ENCODE results near the gene TBC1D1. TPM values are rescaled to one million over a fixed set of nuclear protein-coding genes. Genes with fewer than 3 reads are reported as not detected.

Gene TBC1D1
- total RNA-seq, 2 donors from 2014 or later, result 49.8 to 129 TPM

DNA sequence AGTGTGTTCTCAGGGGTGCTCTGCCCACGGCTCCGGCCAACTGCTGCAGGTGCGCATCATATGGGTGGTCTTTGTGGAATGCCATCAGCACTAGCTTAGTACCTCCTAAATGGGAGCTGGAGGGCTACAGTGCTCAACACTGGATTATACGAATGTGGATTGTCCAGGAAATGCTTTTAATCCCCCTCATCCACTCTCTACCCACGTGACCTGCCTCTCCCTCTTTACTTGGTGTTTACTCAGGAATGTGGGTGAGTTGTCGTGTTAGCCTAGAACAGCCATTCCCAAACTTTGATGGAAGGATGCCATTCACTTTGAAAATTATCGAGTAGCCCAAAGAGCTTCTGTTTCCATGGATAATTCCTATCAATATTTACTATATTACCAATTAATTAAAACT is 220.1 kb downstream of the TBC1D1 start:
- WGBS, result 99% methylated on average over 7 of the region's 7 CpGs
- H3K36me3 ChIP-seq, result no peaks in the 10 kb centered on the region

GRCh38 chr4:38111717-38112116 is 220.8 kb downstream of the TBC1D1 start:
- Histone ChIP-seq H3K4me1 (replicated peaks) (peaks cover 6% of the 10 kb centered on the region), H3K27ac (no peak overlapping the region), H3K36me3 (no peaks in the 10 kb centered on the region), H3K9me3 (no peaks in the 10 kb centered on the region), H3K27me3 (replicated peaks; ENCODE audit: insufficient read depth) (no peaks in the 10 kb centered on the region), H3K4me3 (no peak overlapping the region)
- WGBS, result 87% methylated on average over 4 of the region's 4 CpGs
- DNase-seq (ENCODE audit: low spot score), result no peak
- intact Hi-C loops (cut with DNase I), result no loop called here
- TF ChIP-seq POLR2A (IDR thresholded peaks at IDR 0.05) (no peak), POLR2AphosphoS5 (IDR thresholded peaks at IDR 0.05) (no peak)

More for the DNA sequence above, 220.1 kb downstream of the TBC1D1 start:
- H3K27ac ChIP-seq, result no peak overlapping the region
- no peaks in the 10 kb centered on the region for H3K27me3 ChIP-seq (replicated peaks; ENCODE audit: insufficient read depth)
- peaks cover 6% of the 10 kb centered on the region for H3K4me1 ChIP-seq (replicated peaks)
- H3K9me3 ChIP-seq, result no peaks in the 10 kb centered on the region
- intact Hi-C loops (cut with DNase I), result no loop called here
- H3K4me3 ChIP-seq, result no peak overlapping the region
- no peak for TF ChIP-seq POLR2AphosphoS5 (IDR thresholded peaks at IDR 0.05)
- no peak for TF ChIP-seq POLR2A (IDR thresholded peaks at IDR 0.05)
- TF ChIP-seq CTCF (IDR thresholded peaks at IDR 0.05), result no peak
- DNase-seq (ENCODE audit: low spot score), result no peak

- no peak for DNase-seq (ENCODE audit: low spot score)
- intact Hi-C loops (cut with DNase I), result no loop called here
- WGBS, result 95% methylated on average over 4 of the region's 4 CpGs
- no peak overlapping the region for H3K27ac ChIP-seq
- peaks cover 6% of the 10 kb centered on the region for H3K4me1 ChIP-seq (replicated peaks)
- H3K4me3 ChIP-seq, result no peak overlapping the region
- H3K36me3 ChIP-seq, result peaks cover 0 to 4% of the 10 kb centered on the region in 2 donors
- no peaks in the 10 kb centered on the region for H3K27me3 ChIP-seq (replicated peaks; ENCODE audit: insufficient read depth)
- TF ChIP-seq POLR2A (IDR thresholded peaks at IDR 0.05) (no peak), POLR2AphosphoS5 (IDR thresholded peaks at IDR 0.05) (no peak), CTCF (IDR thresholded peaks at IDR 0.05) (no peak)
- H3K9me3 ChIP-seq, result no peaks in the 10 kb centered on the region
These were observed 222.2 kb downstream of the TBC1D1 start for GRCh38 chr4:38113132-38113531.

DNA sequence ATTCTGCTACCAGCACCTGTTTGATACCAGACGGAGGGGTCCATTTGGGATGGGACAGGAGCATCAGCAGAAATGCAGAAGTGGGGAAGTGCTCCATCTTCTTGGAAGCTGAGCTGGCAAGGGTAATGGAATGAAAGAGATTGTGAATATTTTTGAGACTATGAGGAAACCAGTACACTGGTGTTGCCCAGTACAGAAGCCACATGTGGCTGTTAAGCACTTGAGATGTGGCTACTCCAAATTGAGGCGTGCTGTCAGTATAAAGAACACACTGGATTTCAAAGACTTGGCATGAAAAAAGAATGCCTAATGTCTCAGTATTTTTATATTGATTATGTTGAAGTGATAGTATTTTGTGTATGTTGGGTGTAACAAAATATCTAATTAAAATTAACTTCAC is 222.7 kb downstream of the TBC1D1 start:
- Histone ChIP-seq H3K27me3 (replicated peaks; ENCODE audit: insufficient read depth) (no peaks in the 10 kb centered on the region), H3K27ac (no peak overlapping the region), H3K4me3 (no peak overlapping the region), H3K9me3 (no peaks in the 10 kb centered on the region), H3K36me3 (peaks cover 0 to 4% of the 10 kb centered on the region in 2 donors), H3K4me1 (replicated peaks) (peaks cover 6% of the 10 kb centered on the region)
- TF ChIP-seq CTCF (IDR thresholded peaks at IDR 0.05), result no peak
- no peak for TF ChIP-seq POLR2A (IDR thresholded peaks at IDR 0.05)
- no peak for TF ChIP-seq POLR2AphosphoS5 (IDR thresholded peaks at IDR 0.05)
- DNase-seq (ENCODE audit: low spot score), result no peak
- 97% methylated on average over 2 of the region's 2 CpGs for WGBS
- intact Hi-C loops (cut with DNase I), result no loop called here

DNA sequence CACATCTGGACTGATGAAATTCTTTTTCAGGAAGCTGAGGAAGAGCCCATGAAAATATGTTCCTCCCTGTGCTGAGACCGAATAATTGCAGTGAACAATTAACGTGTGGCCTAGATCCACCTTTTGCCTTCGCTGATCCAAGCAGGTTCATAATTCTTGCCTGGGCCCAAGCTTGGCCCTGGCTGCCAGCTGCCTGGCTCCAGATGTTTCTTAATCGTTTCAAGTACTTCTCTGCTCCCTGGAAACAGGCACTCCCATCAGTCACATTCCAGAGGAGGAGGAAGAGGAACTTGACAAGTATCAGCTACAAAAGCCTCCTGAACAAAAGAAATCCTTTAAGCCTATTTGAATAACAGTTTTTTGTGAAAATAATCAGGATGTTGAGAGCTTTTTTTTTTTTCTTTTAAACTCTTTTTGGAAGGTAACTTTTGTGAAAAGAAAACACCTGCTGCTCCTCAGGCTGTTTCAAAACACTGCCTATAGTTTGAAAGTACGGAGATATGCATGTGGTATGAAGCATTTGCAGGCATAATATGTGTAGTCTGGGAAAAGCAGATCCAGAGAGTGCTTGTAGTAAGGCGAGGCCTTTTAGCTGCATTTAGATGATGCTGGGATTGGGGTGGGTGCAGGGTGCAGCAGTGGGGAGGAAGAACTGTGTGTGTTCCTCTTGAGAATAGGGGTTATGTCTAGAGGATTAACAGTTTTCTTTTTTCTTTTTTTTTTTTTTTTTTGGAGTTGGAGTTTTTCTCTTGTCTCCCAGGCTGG is 223.7 kb downstream of the TBC1D1 start:
- Histone ChIP-seq H3K27ac (no peak overlapping the region), H3K9me3 (no peaks in the 10 kb centered on the region), H3K27me3 (replicated peaks; ENCODE audit: insufficient read depth) (no peaks in the 10 kb centered on the region), H3K4me1 (replicated peaks) (peaks cover 6% of the 10 kb centered on the region), H3K4me3 (no peak overlapping the region), H3K36me3 (peaks cover 0 to 4% of the 10 kb centered on the region in 2 donors)
- intact Hi-C loops (cut with DNase I), result no loop called here
- WGBS, result 42% methylated on average over 6 of the region's 6 CpGs
- no peak for DNase-seq (ENCODE audit: low spot score)
- TF ChIP-seq CTCF (IDR thresholded peaks at IDR 0.05), result no peak
- no peak for TF ChIP-seq POLR2A (IDR thresholded peaks at IDR 0.05)
- TF ChIP-seq POLR2AphosphoS5 (IDR thresholded peaks at IDR 0.05), result no peak

Data from prostate gland (tissue), 2 donors.